ENCODE data around the gene ADIRF. TPM values are rescaled to one million over a fixed set of nuclear protein-coding genes. Genes with fewer than 3 reads are reported as not detected.

ADIRF gene
- total RNA-seq, 2 donors from 2014 or later: 113 to 115 TPM

DNA sequence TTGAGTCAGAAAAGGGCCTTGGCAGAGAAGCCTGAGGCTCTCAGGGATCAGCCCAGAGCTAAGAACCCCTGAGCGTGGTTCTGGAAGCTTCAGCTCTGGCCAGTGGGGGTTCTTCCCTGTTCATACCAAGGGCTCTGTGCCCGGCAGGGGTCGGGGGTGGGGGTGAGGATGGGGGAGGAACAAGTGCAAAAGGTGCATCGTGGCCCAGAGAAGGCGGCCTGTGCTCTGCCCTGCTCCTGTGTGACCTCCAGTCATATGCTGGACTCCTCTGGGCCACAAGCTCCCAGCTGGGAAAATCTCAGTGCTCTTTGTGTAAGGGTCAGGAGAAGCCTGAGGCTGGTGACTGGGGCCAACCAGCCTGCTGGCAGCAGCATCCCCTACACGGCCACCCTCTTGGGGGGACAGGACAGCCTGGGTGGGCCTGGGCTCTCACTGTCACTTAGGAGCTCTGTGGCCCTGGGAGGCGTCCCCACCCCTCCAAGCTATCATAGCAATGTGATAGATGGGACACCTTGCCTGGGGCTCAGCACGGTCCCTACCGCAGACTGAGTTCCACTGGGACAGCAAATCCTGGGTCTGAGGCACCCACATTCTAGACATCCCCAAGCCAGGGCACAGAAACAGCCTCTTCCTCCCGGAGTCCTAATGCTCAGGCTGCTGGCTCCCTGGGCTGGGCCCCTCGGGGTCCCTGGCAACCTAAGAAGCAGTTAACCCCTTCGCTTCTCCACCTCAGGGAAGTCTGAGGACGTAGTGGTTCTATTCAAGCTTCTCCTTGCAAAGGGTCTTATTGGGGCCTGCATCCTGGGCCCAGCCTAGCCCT, 13.4 kb upstream of the ADIRF start:
- Histone ChIP-seq H3K4me3 (no peak overlapping the region), H3K36me3 (replicated peaks in 1 of 2; ENCODE audit: insufficient read depth in 1 of 2, low read depth in 2 of 2) (no peaks in the 10 kb centered on the region), H3K27ac (peak overlapping the region in 3 of 4 donors; percentile 34 to 65 (median 38)), H3K9me3 (no peaks in the 10 kb centered on the region), H3K4me1 (peaks cover 14% of the 10 kb centered on the region), H3K27me3 (no peaks in the 10 kb centered on the region)
- WGBS, 2 donors: 58 to 69% methylated on average over 5 to 13 of the region's 13 CpGs
- intact Hi-C loops (cut with DNase I): no loop called here
- TF ChIP-seq, protein P1, sequence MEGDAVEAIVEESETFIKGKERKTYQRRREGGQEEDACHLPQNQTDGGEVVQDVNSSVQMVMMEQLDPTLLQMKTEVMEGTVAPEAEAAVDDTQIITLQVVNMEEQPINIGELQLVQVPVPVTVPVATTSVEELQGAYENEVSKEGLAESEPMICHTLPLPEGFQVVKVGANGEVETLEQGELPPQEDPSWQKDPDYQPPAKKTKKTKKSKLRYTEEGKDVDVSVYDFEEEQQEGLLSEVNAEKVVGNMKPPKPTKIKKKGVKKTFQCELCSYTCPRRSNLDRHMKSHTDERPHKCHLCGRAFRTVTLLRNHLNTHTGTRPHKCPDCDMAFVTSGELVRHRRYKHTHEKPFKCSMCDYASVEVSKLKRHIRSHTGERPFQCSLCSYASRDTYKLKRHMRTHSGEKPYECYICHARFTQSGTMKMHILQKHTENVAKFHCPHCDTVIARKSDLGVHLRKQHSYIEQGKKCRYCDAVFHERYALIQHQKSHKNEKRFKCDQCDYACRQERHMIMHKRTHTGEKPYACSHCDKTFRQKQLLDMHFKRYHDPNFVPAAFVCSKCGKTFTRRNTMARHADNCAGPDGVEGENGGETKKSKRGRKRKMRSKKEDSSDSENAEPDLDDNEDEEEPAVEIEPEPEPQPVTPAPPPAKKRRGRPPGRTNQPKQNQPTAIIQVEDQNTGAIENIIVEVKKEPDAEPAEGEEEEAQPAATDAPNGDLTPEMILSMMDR (IDR thresholded peaks at IDR 0.05): no peak
- TF ChIP-seq POLR2A (IDR thresholded peaks at IDR 0.05): no peak
- ATAC-seq (no peak), DNase-seq (no peak)

DNA sequence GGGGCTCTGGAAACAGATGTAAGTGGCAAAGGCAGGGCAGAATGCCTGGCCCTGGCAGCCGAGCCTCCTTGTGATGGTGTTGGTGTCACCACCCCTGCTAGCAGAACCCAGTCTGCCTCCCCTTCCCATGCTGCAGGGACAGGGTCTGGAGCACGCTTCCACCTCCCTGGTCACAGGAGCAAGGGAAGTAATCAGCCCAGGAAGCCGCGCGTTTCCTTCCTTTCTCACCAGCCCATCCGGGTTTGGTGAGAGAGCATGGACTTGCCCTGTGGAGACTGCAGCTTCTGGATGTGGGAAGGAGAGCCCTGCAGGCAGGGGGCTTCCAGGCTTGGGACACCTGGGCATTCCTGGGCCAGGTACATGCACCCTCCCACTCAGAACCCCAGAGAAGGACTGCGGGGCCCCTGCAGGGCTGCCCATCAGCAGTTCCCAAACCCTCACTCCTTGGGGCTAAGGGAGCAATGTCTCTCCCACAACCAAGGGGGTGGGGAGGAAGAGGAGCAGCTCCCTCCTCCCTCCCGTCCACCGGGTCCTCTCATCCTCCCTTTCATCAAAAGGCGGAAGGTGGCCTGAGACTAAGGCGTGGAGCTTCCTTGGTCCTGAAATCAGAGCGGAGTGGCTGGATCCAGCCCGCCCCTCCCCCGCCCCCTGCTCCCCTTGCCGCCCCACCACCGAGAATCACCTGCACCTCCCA, 12.6 kb upstream of the ADIRF start:
- 75 to 79% methylated on average over 16 of the region's 16 CpGs for WGBS, 2 donors
- H3K4me3 ChIP-seq: no peak overlapping the region
- peaks cover 18% of the 10 kb centered on the region for H3K4me1 ChIP-seq
- DNase-seq (peak in 1 of 4 donors; percentile 5), ATAC-seq (no peak)
- H3K27ac ChIP-seq: peak overlapping the region in 2 of 4 donors; percentile 10 to 65
- no peaks in the 10 kb centered on the region for H3K9me3 ChIP-seq
- no peaks in the 10 kb centered on the region for H3K36me3 ChIP-seq (replicated peaks in 1 of 2; ENCODE audit: insufficient read depth in 1 of 2, low read depth in 2 of 2)
- intact Hi-C loops (cut with DNase I): no loop called here
- no peak for TF ChIP-seq POLR2A (IDR thresholded peaks at IDR 0.05)
- TF ChIP-seq, protein P1 (IDR thresholded peaks at IDR 0.05): no peak
- no peaks in the 10 kb centered on the region for H3K27me3 ChIP-seq

DNA sequence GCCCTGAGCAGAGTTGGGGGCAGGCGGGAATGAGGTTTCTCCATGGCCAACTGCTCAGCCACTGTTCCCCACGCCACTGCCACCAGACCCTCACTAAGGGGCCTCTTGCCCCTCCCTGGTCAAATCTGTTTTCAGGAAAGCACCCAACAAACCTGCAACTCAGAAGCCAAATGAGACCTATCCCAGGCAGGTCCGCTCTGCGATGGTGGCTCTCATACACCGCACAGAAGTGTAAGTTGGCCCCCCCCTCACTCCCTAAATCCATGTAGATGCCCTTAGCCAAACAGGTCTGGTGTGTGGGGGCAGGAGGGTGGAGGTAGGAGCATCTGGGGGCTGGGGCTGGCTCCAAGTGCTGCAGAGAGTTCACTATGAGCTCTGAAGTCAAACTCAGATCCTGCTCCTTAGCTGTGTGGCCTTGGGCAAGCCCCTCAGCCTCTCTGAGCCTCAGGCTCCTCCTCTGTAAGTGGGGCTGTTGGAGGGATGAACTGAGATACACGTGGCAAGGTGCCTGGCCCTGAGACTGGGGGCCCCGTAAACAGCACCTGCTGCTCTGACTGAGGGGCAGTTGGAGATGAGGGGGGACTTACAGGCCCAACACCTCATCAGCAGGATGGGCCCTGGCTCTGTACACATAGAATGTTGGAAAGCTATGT, 12.0 kb upstream of the ADIRF start:
- Histone ChIP-seq H3K9me3 (no peaks in the 10 kb centered on the region), H3K27me3 (no peaks in the 10 kb centered on the region), H3K36me3 (replicated peaks in 1 of 2; ENCODE audit: insufficient read depth in 1 of 2, low read depth in 2 of 2) (no peaks in the 10 kb centered on the region), H3K4me3 (no peak overlapping the region), H3K4me1 (peaks cover 21% of the 10 kb centered on the region), H3K27ac (peak overlapping the region in 2 of 4 donors; percentile 6 to 49)
- WGBS, 2 donors: 58 to 66% methylated on average over 7 of the region's 7 CpGs
- TF ChIP-seq, protein P1 (IDR thresholded peaks at IDR 0.05): no peak
- no peak for TF ChIP-seq POLR2A (IDR thresholded peaks at IDR 0.05)
- ATAC-seq: no peak
- intact Hi-C loops (cut with DNase I): no loop called here
- no peak for DNase-seq

DNA sequence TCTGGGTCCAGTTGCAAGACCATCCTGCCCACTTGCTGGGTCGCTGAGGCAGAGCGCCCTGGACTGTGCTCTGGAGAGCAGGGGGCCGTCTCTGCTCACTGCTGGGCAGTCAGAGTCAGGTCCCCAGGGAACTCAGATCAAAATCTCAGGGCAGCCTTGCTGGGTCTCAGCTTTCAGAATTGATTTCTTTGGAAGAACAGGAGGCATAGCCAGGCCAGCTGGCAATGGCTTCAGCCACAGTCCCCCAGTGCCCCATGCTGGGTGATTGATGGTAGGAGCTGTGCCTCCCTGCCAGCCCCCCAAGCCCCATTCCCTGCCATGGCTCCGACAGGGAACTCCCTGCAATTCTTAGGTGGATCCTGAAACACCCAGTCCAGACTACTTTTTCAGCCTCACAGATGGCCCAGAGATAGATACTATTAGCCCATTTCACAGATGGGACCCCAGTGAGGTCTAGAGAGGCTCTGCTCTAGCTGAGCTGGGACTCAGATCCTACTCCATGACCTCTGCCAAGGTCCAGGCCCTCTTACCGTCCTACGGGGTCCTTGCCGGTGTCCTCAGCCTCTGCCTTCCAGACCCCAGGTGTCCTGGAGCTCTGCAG, 11.3 kb upstream of the ADIRF start:
- intact Hi-C loops (cut with DNase I): no loop called here
- Histone ChIP-seq H3K27me3 (no peaks in the 10 kb centered on the region), H3K9me3 (no peaks in the 10 kb centered on the region), H3K4me1 (peaks cover 21% of the 10 kb centered on the region), H3K4me3 (no peak overlapping the region), H3K36me3 (replicated peaks in 1 of 2; ENCODE audit: insufficient read depth in 1 of 2, low read depth in 2 of 2) (no peaks in the 10 kb centered on the region), H3K27ac (peak overlapping the region in 2 of 4 donors; percentile 14 to 49)
- DNase-seq (no peak), ATAC-seq (no peak)
- WGBS, 2 donors: 72 to 80% methylated on average over 1 to 6 of the region's 7 CpGs
- TF ChIP-seq POLR2A (IDR thresholded peaks at IDR 0.05): no peak
- TF ChIP-seq, protein P1 (IDR thresholded peaks at IDR 0.05): no peak
